ENCODE measurements around the gene ZNF100.

DNA sequence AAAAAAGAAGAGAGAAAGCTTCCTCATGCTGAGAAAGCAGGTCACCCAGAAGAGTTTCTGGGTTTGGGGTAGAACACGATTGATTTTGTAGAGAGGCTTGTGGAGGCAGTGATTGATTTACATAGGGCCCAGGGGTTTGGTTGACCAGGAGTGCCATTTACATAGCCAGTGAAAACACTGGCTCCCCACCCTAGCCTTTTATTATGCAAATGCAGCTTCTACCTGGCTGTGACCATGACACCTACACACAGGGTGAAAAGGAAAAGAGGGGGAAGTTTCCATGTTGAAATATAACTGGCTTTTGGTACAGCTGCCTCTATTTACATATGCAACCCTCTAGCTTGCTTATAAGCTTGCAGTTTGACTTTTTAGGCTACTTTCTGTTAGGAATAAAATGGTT is 62.0 kb downstream of the ZNF100 start:
- TF ChIP-seq, protein P1, sequence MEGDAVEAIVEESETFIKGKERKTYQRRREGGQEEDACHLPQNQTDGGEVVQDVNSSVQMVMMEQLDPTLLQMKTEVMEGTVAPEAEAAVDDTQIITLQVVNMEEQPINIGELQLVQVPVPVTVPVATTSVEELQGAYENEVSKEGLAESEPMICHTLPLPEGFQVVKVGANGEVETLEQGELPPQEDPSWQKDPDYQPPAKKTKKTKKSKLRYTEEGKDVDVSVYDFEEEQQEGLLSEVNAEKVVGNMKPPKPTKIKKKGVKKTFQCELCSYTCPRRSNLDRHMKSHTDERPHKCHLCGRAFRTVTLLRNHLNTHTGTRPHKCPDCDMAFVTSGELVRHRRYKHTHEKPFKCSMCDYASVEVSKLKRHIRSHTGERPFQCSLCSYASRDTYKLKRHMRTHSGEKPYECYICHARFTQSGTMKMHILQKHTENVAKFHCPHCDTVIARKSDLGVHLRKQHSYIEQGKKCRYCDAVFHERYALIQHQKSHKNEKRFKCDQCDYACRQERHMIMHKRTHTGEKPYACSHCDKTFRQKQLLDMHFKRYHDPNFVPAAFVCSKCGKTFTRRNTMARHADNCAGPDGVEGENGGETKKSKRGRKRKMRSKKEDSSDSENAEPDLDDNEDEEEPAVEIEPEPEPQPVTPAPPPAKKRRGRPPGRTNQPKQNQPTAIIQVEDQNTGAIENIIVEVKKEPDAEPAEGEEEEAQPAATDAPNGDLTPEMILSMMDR (IDR thresholded peaks at IDR 0.05; ENCODE audit: poor library complexity) = no peak
- no peak for TF ChIP-seq EZH2 (IDR thresholded peaks at IDR 0.05; ENCODE audit: borderline replicate concordance)
